HS-5 (cell line): ENCODE measurements around the gene SDCCAG8.

Source experiments
- DNase-seq: peaks from one replicate; pipeline ENCODE4 v3.0.0-alpha.2; 2012; ENCODE audit warnings: low read depth

SDCCAG8 gene

DNA sequence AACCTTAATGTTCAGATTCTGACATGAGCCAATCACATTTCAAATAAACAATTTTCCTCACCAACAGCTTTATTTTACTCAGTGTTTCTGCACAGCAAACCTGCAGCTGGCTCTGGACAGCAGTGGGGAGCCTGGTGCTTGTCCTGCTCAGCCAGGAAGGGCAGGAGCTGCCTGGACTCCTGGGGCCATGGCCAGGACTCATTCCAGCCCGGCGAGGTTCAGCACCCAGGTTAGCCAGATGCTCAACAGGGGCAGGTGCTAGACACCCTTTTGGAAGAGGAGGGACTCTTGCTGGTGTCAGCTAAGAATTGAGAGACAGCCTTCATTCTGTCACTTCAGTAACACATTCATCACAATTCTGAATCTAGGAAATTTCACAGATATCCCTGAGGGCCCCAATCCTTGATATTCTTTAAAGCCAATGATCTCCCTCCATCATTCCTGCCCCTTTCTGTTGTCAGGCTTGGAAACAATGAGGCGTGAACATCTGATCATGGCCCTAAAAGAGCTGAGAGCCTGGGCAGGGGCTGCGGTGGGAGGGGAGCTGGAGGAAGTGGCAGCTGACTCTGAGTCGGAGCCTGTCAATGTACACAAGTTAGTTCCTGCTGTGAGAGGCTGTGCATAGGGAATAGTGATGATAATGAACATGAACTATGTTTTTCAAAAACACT lies 251.3 kb downstream of the SDCCAG8 start:
- no peak for DNase-seq

GRCh38 chr1:243507672-243508302 lies 251.9 kb downstream of the SDCCAG8 start:
- no peak for DNase-seq

DNA sequence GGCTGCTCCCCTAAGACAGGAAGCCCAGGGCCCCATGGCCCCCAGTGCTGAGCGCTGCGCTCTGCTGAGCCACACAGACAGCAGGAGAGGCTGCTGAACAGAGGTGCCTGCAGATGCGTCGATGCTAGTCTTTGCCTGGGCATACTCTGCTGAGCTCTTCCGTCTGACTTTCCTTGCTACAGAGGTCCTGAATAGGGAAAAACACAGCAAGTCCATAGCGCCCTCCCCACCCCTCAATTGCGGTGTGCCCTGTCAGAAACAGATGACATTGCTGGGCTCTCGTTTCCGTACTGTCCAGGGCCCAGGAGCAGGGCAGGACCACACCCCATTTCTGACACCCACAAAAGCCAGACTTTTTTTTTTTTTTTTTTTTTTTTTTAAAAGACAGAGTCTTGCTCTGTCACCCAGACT lies 252.5 kb downstream of the SDCCAG8 start:
- DNase-seq: no peak

- no peak for DNase-seq
Observed at GRCh38 chr1:243508943-243509342, 253.1 kb downstream of the SDCCAG8 start.

- DNase-seq: no peak
Observed at GRCh38 chr1:243510928-243511327, 255.1 kb downstream of the SDCCAG8 start.

DNA sequence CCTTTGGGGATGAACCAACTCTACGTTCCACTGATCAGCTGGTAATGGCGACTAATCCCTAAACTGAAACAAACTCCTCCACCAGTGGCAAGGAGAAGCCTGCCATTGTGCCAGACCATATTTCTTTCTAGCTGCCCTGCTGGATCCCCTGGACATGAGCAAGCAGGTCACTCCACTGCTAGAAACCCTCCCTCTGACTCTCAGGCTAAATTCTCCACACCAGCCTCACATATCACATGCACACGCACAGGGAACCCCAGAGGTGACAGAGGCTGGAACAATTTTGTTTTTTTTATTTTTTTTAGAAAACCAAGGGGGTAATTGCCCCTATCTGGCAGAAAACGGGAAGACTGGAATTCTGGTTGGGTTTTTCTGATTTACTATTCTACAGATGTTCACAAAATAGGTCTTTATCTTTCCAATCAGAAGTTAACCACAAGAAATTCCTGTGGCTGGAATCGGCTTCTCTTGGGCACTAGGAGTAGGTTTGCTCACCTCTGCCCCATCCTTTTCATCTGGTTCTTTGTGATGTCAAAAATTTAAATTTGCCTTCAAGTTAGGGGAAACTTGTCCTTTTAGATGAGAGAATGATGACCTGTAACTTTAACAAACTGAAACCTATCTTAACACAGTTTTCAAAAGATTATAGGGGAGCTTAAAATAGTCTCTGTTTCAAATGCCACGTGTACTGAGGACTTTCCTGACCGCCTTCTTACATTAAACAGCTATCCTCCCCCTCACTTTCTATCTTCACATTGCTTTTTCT lies 258.1 kb downstream of the SDCCAG8 start:
- peak; percentile 25 for DNase-seq

DNA sequence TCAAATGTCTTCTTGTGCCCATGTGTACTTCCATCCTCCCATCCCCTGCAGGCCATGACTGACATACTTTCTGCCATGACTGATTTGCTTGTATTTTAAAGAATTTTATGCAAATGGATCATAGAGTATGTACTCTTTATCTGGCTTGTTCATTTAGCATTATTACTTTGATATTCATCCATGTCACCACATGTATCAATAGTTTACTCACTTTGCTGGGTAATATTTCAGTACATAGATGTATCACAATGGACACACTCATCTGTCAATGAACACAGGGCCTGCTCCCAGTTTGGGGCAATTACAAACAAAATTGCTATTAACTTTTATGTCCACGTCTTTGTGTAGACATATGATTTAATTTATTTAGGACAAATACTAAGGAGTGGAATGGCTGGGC lies 259.1 kb downstream of the SDCCAG8 start:
- DNase-seq: no peak

- no peak for DNase-seq
Observed at GRCh38 chr1:243520831-243521230, 265.0 kb downstream of the SDCCAG8 start.

- no peak for DNase-seq
Observed at GRCh38 chr1:243523766-243524165, 267.9 kb downstream of the SDCCAG8 start.

DNA sequence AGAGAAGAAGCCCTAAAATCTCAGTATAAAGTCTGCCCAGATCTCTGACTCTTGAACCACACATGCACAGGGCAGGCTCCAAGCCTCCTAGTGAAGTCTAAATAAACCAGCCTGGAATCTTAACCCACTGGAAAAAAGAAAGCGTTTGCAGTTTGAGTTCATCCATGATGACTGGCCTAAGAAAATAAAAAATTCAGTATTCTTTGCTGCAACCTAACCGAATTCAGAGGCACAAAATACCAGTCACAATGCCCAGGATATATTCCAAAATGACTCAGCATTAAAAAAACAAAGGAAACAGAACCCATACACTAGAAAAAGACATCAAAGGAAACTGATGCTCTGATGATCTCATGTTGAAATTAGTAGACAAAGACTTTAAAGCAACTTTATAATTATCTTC lies 269.2 kb downstream of the SDCCAG8 start:
- DNase-seq: peak; percentile 61

DNA sequence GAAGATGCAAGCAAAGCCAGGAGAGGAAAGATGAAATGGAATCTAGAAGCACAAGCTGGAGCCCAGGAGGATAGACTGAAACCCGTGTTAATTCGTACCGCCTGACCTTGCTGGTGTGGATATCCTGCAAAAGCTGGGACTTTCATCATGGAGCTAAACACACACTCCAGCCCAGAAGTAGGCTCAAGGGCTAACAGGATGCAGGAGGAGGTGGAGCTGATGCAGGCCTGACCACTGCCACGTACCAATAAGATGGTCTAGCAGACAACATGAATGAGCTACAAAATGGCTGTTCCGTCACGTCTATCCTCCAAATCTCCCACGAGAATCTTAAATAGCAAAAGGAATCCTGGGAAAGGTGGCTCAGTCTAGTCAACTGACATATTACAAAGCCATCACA lies 270.3 kb downstream of the SDCCAG8 start:
- DNase-seq: no peak

- DNase-seq: no peak
Observed at GRCh38 chr1:243528459-243529121, 272.7 kb downstream of the SDCCAG8 start.

DNA sequence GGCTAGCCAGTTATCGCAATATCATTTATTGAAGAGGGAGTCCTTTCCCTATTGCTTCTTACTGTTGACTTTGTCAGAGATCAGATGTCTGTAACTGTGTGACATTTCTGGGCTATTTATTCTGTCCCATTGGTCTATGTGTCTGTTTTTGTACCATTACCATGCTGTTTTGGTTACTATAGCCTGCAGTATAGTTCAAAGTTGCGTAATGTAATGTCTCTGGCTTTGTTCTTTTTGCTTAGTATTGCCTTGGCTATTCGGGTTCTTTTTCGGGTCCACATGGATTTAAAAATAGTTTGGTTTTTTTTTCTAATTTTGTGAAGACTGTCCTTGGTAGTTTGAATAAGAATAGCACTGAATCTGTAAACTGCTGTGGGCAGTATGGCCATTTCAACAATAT lies 273.7 kb downstream of the SDCCAG8 start:
- DNase-seq: no peak

DNA sequence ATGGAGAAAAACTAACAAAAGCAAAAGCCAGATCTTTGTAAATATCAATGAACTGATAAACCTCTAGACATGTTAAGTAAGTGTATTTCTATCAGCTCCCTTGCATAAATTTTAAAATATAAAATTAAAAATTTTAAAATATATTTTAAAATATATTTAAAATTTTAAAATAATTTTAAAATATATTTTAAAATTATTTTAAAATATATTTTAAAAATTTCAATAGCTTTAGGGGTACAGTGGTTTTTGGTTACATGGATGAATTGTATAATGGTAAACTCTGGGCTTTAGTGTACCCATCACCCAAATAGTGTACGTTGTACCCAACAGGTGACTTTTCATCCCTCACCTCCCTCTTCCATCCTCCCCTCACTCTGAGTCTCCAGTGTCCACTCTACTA lies 279.2 kb downstream of the SDCCAG8 start:
- DNase-seq: no peak

- no peak for DNase-seq
Observed at GRCh38 chr1:243539636-243540035, 283.8 kb downstream of the SDCCAG8 start.

- DNase-seq: no peak
Observed at GRCh38 chr1:243542739-243543415, 287.0 kb downstream of the SDCCAG8 start.

DNA sequence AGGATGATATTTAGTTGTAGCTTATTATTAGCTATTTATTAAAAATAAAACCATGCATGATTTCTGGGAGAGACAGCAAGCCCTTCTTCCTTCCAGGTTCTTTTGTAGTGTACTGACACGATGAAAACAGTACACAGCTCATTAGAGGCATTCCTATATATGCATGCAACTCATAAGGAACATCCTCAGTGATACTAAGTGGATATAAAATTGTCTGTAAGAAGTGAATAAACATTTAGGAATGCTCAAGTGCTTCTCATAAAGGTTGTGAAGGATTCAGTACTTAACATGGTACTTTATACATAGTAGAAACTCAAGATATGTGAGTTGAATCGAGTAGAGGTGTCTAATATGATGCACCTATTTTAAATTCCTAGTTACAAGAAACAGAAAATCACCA lies 287.7 kb downstream of the SDCCAG8 start:
- no peak for DNase-seq

GRCh38 chr1:243546457-243546856 lies 290.6 kb downstream of the SDCCAG8 start:
- DNase-seq: no peak

- no peak for DNase-seq
Observed at GRCh38 chr1:243547891-243548290, 292.1 kb downstream of the SDCCAG8 start.

DNA sequence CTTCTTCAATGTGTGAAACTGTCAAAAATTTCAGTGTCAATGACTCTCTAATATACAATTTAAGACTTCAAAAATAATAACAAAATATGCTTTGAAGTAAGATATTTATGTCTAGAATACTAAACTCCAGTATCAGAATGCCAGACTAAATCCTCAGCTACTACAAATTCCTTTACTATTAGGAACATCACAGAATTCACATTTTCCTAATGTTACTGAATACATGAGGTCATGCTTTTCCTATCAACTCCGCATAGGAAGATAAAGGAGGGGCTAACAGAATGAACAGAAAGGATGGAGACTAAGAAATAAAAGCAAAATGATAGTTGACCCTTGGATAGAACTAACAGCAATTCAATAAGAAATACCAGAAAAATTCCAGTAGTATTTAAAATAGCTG lies 292.7 kb downstream of the SDCCAG8 start:
- DNase-seq: no peak

DNA sequence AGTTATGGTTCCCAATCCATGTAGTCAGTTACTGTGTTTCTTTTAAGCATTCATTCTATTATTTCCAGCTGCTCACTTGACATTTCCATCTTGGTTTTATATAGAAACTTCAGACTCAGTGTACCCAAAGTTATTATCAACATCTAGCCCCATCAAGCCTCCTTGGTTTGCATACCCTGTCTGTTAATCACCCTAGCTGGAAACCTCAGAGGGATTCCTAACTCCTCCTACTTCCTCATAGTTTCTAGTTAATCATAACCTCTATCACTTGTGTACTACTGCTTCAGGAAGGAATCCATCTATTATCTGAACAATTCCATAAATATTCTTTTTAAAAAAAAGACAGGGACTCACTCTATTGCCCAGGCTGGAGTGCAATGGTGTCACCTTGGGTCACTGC lies 293.3 kb downstream of the SDCCAG8 start:
- peak; percentile 58 for DNase-seq
